GM19240 (cell line): ENCODE data around the gene AEBP2.
"Not testable (repeated sequence)": the region's sequence is repeated elsewhere in the genome, so short reads cannot be mapped to it uniquely, and the experiment has no call there.

ENCODE experiments used
- DNase-seq: peaks from one replicate; pipeline ENCODE4 v3.0.0; 2011; ENCODE audit warnings: low spot score; ENCODE audit not compliant: insufficient read length

The AEBP2 gene

DNA sequence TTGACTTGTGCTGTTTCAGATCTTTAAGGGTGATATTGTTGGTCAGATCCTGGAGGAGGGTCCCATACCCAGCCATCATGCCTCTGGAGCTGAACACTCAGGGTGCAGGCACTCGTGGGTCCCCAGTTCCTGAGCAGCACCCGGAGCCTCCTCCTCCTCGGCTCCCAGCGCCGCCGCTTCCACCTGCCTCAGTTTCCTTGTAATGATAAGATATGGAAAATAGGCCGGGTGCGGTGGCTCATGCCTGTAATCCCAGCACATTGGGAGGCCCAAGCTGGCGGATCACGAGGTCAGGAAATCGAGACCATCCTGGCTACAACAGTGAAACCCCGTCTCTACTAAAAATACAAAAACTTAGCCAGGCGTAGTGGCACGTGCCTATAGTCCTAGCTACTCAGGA, 20.2 kb upstream of the AEBP2 start:
- DNase-seq: no peak

DNA sequence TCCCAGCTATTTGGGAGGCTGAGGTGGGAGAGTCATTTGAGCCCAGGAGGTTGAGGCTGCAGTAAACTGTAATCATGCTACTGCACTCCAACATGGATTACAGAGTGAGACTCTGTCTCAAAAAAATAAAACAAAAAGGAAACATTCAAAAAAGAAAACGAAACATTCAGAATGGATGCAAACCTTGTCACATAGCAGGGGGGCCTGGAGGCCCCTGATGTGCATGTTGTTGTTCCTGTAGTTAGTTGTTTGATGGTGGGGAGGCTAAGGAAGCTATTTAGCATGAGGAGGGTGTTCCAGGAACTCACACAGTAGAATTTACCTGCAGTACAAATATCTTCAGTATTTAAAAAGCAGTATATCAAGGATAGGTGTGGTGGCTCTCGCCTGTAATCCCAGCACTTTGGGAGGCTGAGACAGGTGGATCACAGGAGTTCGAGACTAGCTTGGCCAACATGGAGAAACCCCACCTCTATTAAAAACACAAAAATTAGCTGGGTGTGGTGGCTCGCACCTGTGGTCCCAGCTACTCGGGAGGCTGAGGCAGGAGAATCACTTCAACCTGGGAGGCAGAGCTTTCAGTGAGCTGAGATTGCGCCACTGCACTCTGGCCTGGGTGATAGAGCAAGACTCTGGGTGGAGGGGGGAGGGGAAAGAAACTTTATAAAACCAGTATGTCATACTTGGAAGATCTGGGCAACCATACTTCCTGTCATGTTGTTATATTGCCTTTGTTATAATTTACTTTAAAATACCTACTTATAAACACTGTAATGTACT, 17.6 kb upstream of the AEBP2 start:
- no peak for DNase-seq

DNA sequence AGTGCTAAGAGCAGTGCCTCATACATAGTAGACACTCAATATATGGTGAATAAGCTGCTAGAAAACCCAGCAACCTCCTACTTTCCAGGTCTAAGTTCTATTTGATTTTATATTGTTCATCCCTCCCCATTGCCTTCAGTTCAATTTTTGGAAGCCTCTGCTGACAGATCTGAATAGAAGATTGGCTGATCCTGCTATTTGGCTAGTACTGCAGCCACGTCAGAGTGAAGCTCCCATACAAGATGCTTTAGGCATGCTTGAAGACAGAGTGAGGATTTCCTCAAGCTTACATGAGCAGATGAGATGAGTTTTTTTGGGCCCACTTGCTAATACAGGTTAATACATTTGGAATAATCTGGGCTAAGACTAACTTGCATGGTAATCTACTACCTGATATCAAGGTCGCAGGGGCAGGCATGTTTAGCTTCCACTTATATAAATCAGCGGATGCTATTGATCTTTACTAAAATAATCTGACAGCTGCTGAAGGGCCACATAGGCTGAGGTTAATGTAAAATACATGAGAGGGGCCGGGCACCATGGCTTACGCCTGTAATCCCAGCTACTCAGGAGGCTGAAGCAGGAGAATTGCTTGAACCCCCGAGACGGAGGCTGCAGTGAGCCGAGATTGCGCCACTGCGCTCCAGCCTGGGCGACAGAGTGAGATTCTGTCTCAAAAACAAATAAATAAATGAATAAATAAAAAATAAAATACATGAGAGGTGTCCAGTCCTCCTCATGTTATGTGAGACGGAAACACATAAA, 15.9 kb upstream of the AEBP2 start:
- no peak for DNase-seq

DNA sequence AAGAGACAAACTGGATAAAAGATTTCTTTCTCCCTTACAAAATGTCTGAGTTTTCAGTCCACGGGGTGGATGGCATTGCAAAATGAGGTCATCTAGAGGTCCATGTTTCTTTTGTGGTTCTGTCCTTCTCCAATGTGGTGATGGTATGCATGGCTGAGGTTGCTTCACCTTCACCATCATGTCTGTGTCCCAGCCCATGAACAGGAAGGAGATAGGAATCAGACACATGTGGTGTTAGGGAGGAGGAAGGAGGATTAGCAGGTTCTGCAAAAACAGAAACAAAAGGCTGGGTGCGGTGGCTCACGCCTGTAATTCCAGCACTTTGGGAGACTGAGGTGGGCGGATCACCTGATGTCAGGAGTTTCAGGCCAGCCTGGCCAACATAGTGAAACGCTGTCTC, 11.0 kb upstream of the AEBP2 start:
- no peak for DNase-seq

DNA sequence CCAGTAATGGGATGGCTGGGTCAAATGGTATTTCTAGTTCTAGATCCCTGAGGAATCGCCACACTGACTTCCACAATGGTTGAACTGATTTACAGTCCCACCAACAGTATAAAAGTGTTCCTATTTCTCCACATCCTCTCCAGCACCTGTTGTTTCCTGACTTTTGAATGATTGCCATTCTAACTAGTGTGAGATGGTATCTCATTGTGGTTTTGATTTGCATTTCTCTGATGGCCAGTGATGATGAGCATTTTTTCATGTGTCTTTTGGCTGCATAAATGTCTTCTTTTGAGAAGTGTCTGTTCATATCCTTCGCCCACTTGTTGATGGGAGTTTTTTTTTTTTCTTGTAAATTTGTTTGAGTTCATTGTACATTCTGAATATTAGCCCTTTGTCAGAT, 9.8 kb upstream of the AEBP2 start:
- DNase-seq: not testable (repeated sequence)

DNA sequence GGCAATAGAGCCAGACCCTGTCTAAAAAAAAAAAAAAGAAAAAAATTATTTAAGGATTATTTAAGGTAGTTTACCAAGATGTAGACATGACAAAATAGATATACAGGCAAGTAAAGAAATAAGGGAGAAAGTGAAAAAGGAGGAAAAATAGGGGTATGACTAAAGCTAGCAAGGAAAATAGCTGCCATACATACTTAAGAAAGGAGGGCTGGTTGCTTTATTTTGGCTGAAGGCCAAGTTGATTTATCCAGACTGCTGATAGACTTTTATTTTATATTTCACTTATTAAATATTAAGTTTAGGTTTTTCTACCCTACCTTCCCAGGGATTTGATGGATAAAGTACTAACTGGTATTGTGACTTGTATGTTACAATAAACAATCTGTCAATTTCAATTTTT, 8.3 kb upstream of the AEBP2 start:
- DNase-seq: no peak

DNA sequence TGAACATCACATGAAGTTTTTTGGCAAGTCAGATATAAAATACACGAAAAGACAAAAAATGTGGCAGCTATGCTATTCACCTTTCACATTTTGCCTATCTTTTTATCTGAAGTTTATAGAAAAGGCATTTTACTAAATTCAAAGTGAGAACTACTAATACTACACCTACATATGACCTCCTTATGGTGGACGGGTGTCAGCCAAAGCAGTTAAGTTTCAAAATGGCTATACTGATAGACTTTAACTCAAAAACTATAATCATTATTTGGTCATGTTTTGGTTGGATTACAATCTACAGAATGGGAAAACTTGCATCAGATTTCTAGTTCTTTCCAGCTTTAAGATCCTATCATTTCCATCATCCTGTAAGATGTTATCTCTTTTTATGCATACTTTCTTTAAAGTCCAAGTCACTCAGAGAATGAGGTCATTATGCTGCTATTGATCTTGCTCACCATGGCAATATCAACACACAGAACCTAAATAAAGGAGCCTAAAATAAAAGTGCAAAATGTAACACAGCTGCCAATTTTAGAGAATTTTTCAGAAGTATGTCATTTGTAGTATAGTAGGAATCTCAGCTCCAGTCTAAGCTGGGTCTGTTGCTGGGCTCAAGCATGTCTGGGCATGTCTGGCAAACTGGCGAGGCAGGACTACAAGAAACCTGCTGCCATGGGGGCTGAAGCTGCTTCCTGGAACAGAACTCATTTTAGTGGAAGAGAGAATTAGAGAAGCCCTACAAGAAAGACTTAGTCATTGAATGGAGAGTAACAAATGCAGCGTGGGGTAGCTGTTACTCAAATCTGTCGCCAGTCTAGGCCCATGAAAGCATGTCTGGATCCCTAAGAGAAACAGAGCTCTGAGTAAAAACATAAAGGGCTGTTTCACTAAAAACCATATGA, 7.6 kb upstream of the AEBP2 start:
- DNase-seq: no peak

DNA sequence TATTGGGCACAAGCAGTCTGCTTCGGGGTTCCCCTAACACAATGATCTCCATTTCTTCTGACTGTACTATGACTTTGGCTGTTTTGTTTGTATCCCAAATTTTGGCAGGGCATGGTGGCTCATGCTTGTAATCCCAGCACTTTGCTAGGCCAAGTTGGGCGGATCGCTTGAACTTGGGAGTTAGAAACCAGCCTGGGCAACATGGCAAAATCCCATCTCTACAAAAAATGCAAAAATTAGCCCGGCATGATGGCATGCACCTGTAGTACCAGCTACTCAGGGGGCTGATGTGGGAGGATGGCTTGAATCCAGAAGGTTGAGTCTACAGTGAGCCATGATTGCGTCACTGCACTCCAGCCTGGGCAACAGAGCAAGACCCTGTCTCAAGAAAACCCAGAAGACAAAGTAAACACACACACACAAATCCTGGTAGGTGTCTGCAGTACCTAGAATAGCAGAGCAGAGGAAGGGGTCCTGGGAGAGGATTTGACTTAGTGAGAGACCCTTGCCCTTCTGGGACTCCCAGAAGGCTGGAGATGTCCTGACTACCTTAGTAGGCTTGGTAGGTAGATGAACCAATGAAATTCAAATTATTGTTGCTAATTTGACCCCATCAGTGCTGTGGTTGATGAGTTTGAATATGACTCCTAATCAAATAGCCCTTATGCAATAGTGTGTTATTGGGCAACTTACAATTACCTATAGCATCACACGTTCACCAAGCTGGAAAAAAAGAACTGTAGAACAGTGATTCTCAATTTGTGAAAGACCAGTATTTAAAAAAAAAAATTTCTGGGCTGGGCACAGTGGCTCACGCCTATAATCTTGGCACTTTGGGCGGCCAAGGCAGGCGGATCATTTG, 6.8 kb upstream of the AEBP2 start:
- no peak for DNase-seq

DNA sequence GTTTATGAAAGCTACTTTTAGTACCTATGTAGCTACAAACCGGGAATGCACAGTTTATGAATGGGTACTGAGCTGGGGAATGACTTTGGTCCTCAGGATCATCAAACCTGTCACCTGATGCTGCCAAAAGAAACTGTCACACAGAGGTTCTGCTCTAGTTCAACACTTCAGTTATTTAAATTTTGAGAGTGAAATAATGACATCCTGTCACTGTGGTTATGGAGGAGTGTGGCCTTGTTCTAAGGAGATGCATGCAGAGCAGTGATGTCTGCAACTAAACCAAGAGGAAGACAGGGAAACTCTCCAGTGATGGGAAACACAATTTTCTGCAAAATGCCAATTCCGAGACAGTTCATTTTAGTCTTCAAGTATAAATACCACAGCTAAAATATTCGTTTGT, 4.8 kb upstream of the AEBP2 start:
- DNase-seq: no peak

DNA sequence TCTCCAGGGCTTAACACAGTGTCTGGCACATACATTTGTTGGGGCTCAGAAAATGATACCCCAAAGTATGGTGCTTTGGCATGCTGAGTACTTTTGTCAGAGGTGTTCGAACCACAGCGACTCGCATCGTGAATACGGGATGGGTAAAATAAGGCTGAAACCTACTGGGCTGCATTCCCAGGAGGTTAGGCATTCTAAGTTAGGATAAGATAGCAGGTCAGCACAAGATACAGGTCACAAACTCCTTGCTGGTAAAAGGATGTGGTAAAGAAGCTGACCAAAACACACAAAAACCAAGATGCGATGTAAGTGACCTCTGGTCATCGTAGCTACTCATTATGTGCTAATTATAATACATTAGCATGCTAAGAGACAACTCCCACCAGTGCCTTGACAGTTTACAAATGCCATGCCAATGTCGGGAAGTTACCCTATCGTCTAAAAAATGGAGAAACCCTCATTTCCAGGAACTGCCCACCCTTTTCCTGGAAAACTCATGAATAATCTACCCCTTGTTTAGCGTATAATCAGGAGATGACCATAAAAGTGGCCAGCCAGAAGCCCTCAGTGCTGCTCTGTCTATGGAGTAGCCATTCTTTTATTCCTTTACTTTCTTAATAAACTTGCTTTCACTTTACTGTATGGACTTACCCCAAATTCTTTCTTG, 3.3 kb upstream of the AEBP2 start:
- no peak for DNase-seq

DNA sequence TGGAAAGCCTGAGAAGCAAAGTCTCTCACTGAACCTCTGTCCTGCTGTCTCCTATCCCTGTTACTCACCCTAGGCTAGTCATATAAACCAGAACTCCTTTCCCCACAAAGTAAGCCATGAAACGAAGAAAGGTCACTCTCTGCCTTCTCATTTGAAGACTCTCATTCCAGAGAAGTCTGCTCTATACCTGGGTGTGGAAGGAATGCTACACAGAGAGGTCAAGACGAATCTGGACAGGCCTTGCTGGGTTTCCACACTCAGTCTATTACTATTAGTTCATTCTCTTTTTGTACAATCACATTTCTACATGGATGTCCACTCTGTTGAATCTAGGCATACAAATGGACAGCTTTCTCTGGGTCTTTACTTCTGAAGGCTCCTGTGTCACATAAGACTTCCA, 2.4 kb upstream of the AEBP2 start:
- DNase-seq: no peak

DNA sequence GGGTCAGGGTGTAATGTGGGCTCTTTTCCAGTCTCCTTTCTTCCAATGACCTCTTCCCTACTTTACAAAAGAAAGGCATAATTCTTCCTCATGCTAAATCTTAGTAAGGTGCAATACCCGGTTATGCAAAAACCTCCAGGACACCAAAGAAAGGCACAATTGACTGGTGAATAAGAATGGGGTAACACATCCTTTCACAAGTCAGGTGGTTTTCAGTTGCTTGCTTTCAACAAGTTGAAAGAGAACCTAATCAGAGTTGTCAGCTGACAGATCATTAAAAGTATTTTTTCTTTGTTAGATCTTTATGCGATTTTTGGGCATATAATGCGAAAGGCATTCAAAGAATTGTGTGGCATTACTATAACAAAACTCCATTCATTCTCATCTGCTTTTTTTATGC, 1.3 kb upstream of the AEBP2 start:
- DNase-seq: no peak

DNA sequence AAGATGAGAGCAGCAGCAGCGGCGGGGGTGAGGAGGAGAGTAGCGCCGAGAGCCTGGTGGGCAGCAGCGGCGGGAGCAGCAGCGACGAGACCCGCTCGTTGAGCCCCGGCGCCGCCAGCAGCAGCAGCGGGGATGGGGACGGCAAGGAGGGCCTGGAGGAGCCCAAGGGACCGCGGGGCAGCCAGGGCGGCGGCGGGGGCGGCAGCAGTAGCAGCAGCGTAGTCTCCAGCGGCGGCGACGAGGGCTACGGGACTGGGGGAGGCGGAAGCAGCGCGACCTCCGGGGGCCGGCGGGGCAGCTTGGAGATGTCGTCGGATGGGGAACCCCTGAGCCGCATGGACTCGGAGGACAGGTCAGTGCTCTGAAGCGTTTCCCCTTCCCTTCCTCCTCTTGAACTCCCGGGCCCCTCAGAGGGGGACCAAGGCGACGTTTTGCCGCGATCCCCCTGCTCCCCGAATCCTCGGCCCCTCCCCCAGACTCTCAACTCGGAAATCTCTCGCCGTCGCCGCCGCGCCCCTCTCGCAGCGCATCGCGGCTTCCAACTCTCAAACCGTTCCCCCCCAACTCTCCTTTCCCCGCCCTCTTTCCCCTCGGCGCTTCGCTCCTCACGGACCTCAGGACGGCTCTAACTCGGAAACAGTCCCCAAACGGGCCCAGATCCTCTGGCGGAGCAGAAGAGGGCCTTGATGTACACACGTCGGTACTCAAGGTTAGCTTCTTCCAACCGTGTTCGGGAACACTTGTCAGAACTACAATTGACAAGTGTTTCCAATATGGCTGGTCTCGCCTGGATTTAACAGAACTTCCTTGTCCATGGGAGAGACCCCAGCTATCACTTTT, 947 bp downstream of the AEBP2 start:
- peak; percentile 33 for DNase-seq

DNA sequence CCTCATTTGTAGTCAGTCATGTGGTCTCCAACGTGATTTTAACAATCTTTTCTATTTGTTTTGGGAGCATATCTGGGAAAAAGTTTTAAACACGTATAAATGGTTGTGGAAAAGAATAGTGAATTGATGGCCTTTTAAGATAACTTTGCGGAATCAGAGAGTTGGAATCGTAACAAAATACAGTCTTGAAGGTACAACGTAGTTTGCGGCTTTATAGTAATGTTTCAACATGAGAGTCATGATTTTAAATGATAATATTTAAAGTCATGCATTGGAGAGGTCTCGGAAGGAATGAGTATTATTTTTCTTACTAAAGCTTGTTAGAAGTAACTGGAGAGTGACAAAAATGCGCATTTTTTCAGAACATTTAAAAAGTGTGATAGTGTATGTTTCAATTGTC, 1.6 kb downstream of the AEBP2 start:
- no peak for DNase-seq

DNA sequence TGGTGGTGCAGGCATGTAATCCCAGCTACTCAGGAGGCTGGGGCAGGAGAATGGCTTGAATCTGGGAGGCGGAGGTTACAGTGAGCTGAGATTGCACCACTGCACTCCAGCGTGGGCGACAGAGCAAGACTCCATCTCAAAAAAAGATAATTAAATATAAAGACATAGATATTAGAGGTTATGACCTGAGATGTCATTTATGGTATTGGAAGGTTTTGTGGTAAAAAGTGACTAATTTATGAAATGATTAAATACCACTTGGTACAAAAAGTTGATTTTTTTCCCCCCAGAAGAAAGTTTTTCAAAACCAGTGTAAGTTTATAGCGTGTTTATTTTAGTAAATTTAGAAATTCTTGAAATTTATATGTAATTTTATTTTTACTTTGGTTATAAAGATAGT, 4.3 kb downstream of the AEBP2 start:
- no peak for DNase-seq

DNA sequence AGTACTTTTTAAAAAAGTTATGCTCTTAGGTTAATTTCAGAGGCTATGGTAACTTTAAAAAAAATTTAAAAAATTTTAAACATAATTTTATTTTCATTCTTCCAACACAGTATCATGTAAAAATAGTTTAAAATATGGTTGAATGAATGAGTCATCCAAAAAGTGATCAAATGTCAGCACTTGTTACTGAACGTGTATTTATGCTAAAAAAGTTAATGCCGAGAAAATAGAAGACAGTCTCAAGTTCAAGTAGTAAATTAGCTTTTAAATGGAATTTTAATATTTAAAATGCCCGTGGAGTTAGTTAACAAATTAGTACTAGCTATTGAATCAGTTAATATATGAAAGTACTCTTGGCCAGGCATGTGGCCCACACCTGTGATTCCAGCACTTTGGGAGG, 4.8 kb downstream of the AEBP2 start:
- DNase-seq: no peak

DNA sequence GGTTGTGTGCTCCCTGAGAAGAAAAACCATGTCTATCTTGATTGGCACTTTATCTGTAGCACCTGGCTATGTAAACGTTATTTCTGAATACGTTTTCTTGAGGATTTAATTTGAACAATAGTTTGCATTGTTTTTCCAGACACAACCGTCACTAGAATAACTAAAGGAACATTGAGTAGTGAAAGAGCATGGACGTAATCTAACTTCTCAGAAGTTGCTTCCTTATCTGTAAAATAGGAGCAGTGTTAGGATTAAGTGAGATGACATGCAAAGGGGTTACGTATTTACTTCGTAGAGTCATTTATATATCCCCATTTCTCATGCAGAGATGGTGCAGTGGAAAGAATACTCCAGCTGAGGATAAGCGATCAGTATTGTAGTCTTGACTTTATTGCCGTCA, 8.1 kb downstream of the AEBP2 start:
- no peak for DNase-seq

DNA sequence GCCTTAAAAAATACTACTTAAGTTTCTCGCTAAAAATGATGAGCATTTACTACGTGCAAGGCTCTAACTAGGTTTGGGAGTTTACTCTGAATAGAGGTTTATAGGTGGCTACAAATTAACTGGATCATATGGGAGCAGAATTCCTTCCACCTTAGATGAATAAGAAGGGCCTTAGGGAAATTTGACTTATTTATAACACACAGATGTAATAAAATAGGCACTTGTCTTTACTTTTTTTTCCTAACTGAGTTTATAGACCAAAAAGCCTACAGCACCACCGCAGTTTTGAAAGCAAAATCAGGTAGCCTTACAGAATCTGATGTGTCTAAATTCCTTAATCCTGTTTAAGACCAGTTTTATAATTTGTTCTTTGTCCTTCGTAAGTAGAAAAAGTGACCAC, 10.5 kb downstream of the AEBP2 start:
- no peak for DNase-seq

DNA sequence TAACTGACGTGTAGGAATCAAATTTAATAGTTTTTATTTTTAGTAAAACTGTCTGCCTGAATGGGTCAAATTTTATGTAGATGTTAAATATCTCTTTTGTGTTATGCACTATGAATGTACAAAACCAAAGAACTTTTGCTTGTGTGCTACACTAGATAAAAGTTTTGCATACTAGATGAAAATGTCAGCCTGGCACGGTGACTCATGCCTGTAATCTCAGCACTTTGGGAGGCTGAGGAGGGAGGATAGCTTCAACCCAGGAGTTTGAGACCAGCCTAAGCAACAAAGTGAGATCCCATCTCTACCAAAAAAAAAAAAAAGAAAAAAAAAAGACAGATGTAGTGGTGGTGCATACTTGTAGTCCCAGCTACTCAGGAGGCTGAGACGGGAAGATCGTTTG, 11.1 kb downstream of the AEBP2 start:
- no peak for DNase-seq

DNA sequence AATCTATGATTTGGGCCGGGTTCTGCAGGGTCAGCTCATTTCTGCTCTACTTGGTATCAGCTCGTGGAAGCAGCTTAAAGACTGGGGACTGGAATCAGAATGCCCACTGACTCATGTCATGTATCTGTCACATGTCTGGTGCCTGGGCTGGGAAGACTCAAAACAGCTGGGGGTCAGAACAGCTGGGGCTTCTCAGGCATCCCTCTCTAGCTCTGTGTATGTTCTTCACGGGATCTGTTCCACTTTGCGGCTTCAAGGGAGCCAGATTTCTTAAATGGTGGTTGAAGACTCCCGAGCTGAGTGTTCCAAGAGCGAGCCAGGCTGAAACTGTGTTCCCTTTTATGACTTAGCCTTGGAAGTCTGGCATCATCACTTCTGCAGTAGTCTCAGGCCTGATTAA, 11.9 kb downstream of the AEBP2 start:
- DNase-seq: no peak
